ENCODE measurements around the gene DYNC1I1.

- TF ChIP-seq CTCF (IDR thresholded peaks at IDR 0.05) (no peak), POLR2A (IDR thresholded peaks at IDR 0.05) (no peak)
Measured at GRCh38 chr7:95755277-95755934, 16.9 kb upstream of the DYNC1I1 start.
